NCI-H460 (cell line): ENCODE data around the gene NR4A3. TPM values are rescaled to one million over a fixed set of nuclear protein-coding genes. Genes with fewer than 3 reads are reported as not detected.
A peak's percentile ranks its signal among the peaks of the same experiment; 100 is the strongest.

ENCODE experiments used
- DNase-seq: peaks from one replicate; pipeline ENCODE4 v3.0.0-alpha.2; 2016; ENCODE audit warnings: low read depth; ENCODE audit errors: extremely low read depth
- total RNA-seq: library from RNA; depleted of rRNA; stranded (reverse); fragments of >200 nt; shearing (Covaris generic); gene quantifications from 2 replicates; pipeline ENCODE4 v1.2.3, GENCODE V29; 2014

The NR4A3 gene
- total RNA-seq, 1 experiment from 2014 or later, result 7.1 TPM

DNA sequence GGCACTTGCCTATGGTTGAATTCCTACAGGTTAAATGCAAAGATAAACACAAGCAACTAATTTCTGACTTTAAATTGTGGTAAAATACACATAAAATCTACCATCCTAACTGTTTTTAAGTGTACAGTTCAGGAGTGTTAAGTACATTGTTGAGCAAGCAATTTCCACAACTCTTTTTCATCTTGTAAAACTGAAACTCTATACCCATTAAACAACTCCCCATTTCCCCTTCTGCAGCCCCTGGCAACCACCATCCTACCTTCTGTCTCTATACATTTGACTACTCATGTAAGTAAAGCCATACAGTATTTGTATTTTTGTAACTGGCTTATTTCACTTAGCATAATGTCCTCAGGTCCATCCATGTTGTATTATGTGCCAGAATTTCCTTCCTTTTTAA, 46.3 kb downstream of the NR4A3 start:
- no peak for DNase-seq

DNA sequence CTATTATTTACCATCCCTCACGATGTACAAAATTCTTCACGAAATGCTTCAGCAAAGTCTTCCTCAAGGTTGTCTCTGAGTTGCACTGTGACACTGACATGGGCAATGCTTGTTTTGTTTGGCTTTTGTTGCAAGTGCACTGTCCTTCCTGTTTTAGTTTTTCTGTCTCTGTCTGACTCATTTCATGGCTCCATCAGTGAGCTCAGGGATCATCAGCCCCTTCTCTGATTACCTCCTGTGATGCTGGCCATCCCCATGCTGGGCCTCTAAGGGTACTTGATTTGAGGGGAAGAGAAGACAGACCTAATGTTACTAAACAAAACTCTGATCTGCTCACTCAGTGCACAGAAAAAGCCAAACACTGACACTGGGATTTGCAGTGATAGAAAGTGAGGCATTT, 47.2 kb downstream of the NR4A3 start:
- no peak for DNase-seq

DNA sequence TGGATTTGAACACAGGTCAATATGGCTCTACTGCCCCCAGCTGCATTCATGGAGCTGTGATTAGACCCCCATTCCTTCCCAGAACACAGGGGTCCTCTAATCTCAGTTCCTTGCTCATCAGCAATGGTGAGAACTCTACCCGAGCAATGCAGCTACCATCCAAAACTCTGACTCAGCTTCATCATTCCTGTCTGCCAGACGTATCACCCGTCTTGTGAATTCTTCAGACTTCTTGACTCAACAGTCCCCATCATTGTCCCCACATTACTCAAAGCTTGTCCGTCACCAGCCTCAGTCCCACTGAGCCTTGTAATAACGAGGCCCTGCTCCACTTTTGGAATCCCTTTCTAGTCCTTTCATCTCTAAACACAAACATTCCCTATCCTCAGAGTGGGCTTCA, 48.4 kb downstream of the NR4A3 start:
- no peak for DNase-seq

DNA sequence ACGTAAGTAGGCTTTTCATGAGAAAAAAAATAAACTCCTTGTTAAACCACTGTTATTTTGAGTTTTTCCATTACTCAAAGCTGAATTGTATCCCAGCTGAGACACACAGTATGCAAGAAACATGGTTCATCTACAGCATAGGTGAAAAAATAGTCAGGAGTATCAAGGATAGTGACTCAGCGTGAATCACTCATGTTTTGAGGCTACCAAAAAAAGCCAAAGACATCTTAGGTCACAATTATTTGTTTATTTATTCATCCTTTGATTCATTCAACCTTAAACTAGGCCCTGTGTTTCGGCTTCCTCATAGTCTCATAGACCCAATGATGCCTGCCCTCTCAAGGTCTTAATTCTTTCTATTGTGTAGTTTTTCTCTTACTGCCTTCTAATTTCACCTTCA, 51.8 kb downstream of the NR4A3 start:
- DNase-seq, result no peak

DNA sequence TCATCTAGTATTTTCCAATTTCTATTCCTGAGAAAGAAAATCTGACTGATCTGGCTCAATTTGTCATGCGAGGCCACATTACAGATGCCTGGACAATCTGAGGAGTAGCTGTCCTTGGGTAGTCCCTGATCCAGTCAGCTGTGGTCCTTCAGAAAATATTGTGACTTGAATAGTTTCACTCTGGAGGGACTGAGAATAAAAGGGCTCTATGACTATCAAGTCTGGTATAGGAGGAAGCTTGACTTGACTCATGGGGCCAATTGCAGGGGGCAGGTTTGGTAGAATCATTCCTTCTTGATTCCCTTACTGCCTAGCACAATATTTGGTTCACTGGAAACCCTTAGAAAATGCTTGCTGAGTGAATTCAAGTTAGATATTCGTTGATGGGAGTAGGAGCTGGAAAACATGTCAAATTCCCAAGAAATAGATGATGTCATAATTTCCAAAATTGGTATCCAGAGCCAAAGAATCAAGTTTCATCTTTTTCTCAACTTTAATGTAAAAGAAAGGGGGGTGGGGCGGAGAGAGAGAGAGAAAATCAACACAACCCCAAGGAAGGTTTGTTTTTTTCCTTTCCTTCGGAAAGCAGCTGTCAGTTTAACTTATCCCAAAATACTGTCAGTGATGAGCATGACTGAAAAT, 52.4 kb downstream of the NR4A3 start:
- DNase-seq, result no peak

- no peak for DNase-seq
These were observed 54.5 kb downstream of the NR4A3 start for GRCh38 chr9:99876190-99876589.

- no peak for DNase-seq
These were observed 57.0 kb downstream of the NR4A3 start for GRCh38 chr9:99878651-99879050.

GRCh38 chr9:99881769-99882168, 60.1 kb downstream of the NR4A3 start:
- no peak for DNase-seq

GRCh38 chr9:99885747-99886146, 64.1 kb downstream of the NR4A3 start:
- DNase-seq, result no peak

GRCh38 chr9:99889120-99889519, 67.4 kb downstream of the NR4A3 start:
- no peak for DNase-seq

DNA sequence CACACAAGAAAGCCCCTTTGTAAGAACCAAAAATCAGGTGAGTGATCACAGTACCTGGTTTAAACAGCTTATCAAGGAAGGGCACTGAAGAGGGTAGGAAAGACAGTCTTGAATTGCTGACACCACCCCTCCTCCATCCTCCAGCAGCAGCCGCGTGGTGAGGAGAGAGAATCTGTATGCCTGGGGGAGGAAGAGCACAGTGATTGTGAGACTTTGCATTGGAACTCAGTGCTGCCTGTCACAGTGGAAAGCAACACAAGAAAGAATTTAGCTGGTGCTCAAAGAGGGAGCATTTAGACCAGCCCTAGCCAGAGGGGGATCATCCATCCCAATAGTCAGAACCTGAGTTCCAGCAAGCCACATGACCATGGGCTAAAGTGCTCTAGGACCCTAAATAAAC, 73.1 kb downstream of the NR4A3 start:
- DNase-seq, result no peak

DNA sequence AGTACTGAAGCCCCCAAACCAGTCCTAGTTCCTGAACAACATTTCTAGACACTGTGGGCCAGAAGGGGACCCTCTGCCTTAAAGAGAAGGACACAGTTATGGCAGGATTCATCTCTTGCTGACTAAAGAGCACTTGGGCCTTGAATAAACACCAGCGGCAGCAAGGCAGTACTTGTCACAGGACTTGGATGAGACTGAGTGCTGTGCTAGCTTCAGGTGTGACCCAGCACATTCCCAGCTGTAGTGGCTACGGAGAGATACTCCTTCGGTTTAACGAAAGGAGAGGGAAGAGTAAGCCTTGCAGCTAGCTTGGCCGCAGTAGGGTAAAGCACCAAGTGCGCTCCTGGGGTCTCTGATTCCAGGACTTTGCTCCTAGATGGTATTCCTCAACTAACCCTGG, 73.8 kb downstream of the NR4A3 start:
- DNase-seq, result no peak

- no peak for DNase-seq
These were observed 74.4 kb downstream of the NR4A3 start for GRCh38 chr9:99896119-99896518.

DNA sequence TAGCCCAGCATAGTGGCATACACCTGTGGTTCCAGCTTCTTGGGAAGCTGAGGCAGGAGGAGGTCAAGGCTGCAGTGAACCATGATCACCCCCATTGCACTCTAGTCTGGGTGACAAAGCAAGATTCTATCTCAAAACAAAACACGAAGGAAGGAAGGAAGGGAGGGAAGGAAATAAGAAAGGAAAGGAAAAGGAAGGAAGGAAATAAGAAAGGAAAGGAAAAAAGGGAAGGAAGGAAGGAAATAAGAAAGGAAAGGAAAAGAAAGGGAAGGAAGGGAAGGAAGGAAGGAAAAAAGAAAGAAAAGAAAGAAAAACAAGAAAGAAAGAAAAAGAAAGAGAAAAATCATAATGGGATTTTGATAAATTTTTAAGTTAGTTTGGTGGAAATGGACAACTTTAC, 81.7 kb downstream of the NR4A3 start:
- DNase-seq, result no peak

- DNase-seq, result no peak
These were observed 84.2 kb downstream of the NR4A3 start for GRCh38 chr9:99905833-99906402.

GRCh38 chr9:99906403-99907207, 84.9 kb downstream of the NR4A3 start, which contains the start of gene STX17:
TSS of gene STX17 (plus strand) at chr9:99906654. CDS start at chr9:99915240, 8,586 bp downstream.
- peak; percentile 53 for DNase-seq

DNA sequence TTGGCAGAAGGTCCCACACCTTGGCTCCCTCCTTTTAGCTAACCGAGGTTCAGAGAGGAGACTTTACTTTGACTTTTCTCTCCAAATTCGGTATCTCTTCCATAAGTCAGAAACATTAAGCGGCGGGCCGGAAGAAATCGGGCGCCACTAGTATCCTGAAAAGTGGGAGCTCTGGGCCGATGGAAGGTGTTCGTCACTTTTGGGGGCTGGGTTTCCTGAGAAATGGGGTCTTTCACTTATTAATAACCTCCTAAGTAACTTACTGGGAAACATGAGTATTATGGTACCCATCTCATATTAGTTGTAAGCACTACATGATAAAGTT, 85.5 kb downstream of the NR4A3 start:
- peak; percentile 16 for DNase-seq

GRCh38 chr9:99911600-99911999, 89.9 kb downstream of the NR4A3 start:
- DNase-seq, result no peak
